B cell (primary cell): Measurements from ENCODE around the gene BEND3. TPM values are rescaled to one million over a fixed set of nuclear protein-coding genes. Genes with fewer than 3 reads are reported as not detected.

Experiments used
- ATAC-seq: fragments of 200-7000 bp; cut with Tn5 transposase; one replicate; pipeline ENCODE4 v1.10.0; 2021; ENCODE audit warnings: low read depth, mild to moderate bottlenecking, moderate number of reproducible peaks, moderate library complexity
- CTCF ChIA-PET: fragments of 350-600 bp; sonication (Branson Sonifier 250); formaldehyde crosslinking; loops from one replicate; lab custom pipeline; 2021; ENCODE audit warnings: antibody characterized with exemption, inconsistent platforms; lab: Charles Lee
- POLR2A ChIA-PET: fragments of 350-600 bp; sonication (Branson Sonifier 250); formaldehyde crosslinking; loops from one replicate; lab custom pipeline; 2021; ENCODE audit warnings: antibody characterized with exemption; lab: Charles Lee
- DNase-seq: peaks from one replicate; pipeline ENCODE4 v3.0.0; 2013
- H2AFZ ChIP-seq: 2 replicates; pipeline ENCODE4 v1.6.1; 2012; ENCODE audit warnings: mild to moderate bottlenecking, low read depth, low read length; ENCODE audit not compliant: insufficient read depth, poor library complexity, severe bottlenecking
- H3K27ac ChIP-seq, 2 donors: 1 replicate in 1 of 2; 2 replicates in 1 of 2; pipeline ENCODE4 v1.5.1; 2012 to 2013; ENCODE audit warnings: low read length in 2 of 2, mild to moderate bottlenecking in 2 of 2, moderate library complexity in 1 of 2
- H3K27me3 ChIP-seq, 4 experiments: fragments of 200-600 bp in 1 of 4; sonication (generic) in 1 of 4; replicated peaks in 1 of 4; 1 replicate in 2 of 4; 2 replicates in 2 of 4; pipeline versions ENCODE4 v1.6.1 to v1.7.0; 2013 to 2016; ENCODE audit warnings: low read length in 3 of 4, mild to moderate bottlenecking in 2 of 4, mixed read lengths in 1 of 4, moderate library complexity in 1 of 4; ENCODE audit not compliant: insufficient read depth in 4 of 4, control insufficient read depth in 3 of 4; ENCODE audit errors: control extremely low read depth in 1 of 4
- H3K36me3 ChIP-seq, 2 experiments: replicated peaks in 1 of 2; 1 replicate in 1 of 2; 2 replicates in 1 of 2; pipeline versions ENCODE4 v1.6.1 to v1.7.1; 2013; ENCODE audit warnings: low read length in 1 of 2; ENCODE audit not compliant: insufficient read depth in 2 of 2, control insufficient read depth in 1 of 2; ENCODE audit errors: control extremely low read depth in 1 of 2, extremely low read depth in 1 of 2
- H3K4me1 ChIP-seq, 2 donors: fragments of 200-600 bp in 1 of 2; sonication (generic) in 1 of 2; 1 replicate in 1 of 2; 2 replicates in 1 of 2; pipeline versions ENCODE4 v1.5.1 to v1.6.1; 2013 to 2017; ENCODE audit warnings: low read length in 2 of 2; ENCODE audit not compliant: control insufficient read depth in 2 of 2, insufficient read depth in 2 of 2
- H3K4me2 ChIP-seq: replicated peaks from 2 replicates; pipeline ENCODE3; 2012; ENCODE audit warnings: mild to moderate bottlenecking, low read depth, low read length; ENCODE audit not compliant: poor library complexity, severe bottlenecking
- H3K4me3 ChIP-seq, 5 experiments: fragments of 200-600 bp in 1 of 5; sonication (generic) in 1 of 5; 1 replicate in 3 of 5; 2 replicates in 2 of 5; pipeline versions ENCODE4 v1.5.1 to v1.7.0; 2011 to 2016; ENCODE audit warnings: low read length in 4 of 5, mild to moderate bottlenecking in 4 of 5, low read depth in 2 of 5, control low read depth in 1 of 5, moderate library complexity in 1 of 5; ENCODE audit not compliant: insufficient read depth in 1 of 5; ENCODE audit errors: control extremely low read depth in 1 of 5, extremely low read depth in 1 of 5
- H3K79me2 ChIP-seq: fragments of 200-600 bp; sonication (generic); one replicate; pipeline ENCODE4 v1.6.0; 2016; ENCODE audit warnings: low read length; ENCODE audit not compliant: control insufficient read depth, insufficient read depth
- H3K9ac ChIP-seq: fragments of 200-600 bp; sonication (generic); 2 replicates; pipeline ENCODE4 v1.6.1; 2017; ENCODE audit warnings: mild to moderate bottlenecking, low read length, moderate library complexity
- H3K9me3 ChIP-seq, 3 donors: one replicate each; pipeline versions ENCODE4 v1.6.1 to v1.7.1; 2013; ENCODE audit warnings: low read length in 2 of 3; ENCODE audit not compliant: control insufficient read depth in 2 of 3, insufficient read depth in 1 of 3; ENCODE audit errors: control extremely low read depth in 1 of 3
- H4K20me1 ChIP-seq: 2 replicates; pipeline ENCODE4 v1.6.0; 2012; ENCODE audit warnings: mild to moderate bottlenecking, low read length; ENCODE audit not compliant: insufficient read depth, control insufficient read depth, poor library complexity, severe bottlenecking
- H3K27ac Mint-ChIP-seq: one replicate; pipeline ENCODE4 v1.8.0; 2021; ENCODE audit warnings: mixed read lengths
- H3K27me3 Mint-ChIP-seq: one replicate; pipeline ENCODE4 v1.8.0; 2021; ENCODE audit warnings: mixed read lengths
- H3K4me1 Mint-ChIP-seq: one replicate; pipeline ENCODE4 v1.8.0; 2021; ENCODE audit warnings: mixed read lengths
- H3K4me3 Mint-ChIP-seq: one replicate; pipeline ENCODE4 v1.8.0; 2021; ENCODE audit warnings: mixed read lengths
- H3K9me3 Mint-ChIP-seq: one replicate; pipeline ENCODE4 v1.8.0; 2022; ENCODE audit warnings: mixed read lengths; ENCODE audit not compliant: insufficient read depth
- CTCF ChIP-seq: fragments of 200-600 bp; IDR thresholded peaks from one replicate; pipeline ENCODE4 v1.8.0; 2022; ENCODE audit warnings: antibody characterized with exemption, mild to moderate bottlenecking
- EZH2 ChIP-seq: IDR thresholded peaks from 2 replicates; pipeline ENCODE4 v1.6.1; 2012; ENCODE audit warnings: borderline replicate concordance, low read depth, mild to moderate bottlenecking, moderate library complexity, low read length; ENCODE audit not compliant: insufficient read depth, poor library complexity, severe bottlenecking
- WGBS: methylation state at CpG from one replicate; pipeline ENCODE4 v1.1.5; 2013; ENCODE audit warnings: missing lambda C conversion rate; ENCODE audit not compliant: insufficient coverage; 5-methylcytosine and 5-hydroxymethylcytosine counted together
- intact Hi-C: fragments of 100-400 bp; cut with micrococcal nuclease; formaldehyde crosslinking; loops from one replicate; pipeline ENCODE4 v1.10.0; 2022
- polyA plus RNA-seq: library from polyadenylated mRNA; depleted of rRNA; stranded (reverse); fragments of >200 nt; gene quantifications from 2 replicates; pipeline ENCODE4 v1.2.3, GENCODE V29; 2012
- total RNA-seq, 2 donors: library from RNA; stranded (reverse); fragments of 120-200 nt in 1 of 2; gene quantifications; 1 replicate in 1 of 2; 2 replicates in 1 of 2; pipeline versions ENCODE4 v1.2.3 to v1.2.4, GENCODE V29; 2013 to 2022

Gene BEND3
- total and polyA plus RNA-seq, 2 donors (not counting 1 experiment from before 2014, with no cell fraction given), result 0.78 to 2.0 TPM

- intact Hi-C loops, result no loop called here
- H3K4me2 ChIP-seq, result no peak overlapping the region
- no peak overlapping the region for H3K27ac ChIP-seq
- TF ChIP-seq EZH2 (no peak), CTCF (no peak)
- Mint-ChIP-seq H3K27me3 (no peaks in the 10 kb centered on the region), H3K27ac (no peak overlapping the region), H3K4me3 (no peak overlapping the region), H3K9me3 (no peaks in the 10 kb centered on the region), H3K4me1 (no peaks in the 10 kb centered on the region)
- no peaks in the 10 kb centered on the region for H4K20me1 ChIP-seq
- ATAC-seq, result no peak
- H3K79me2 ChIP-seq, result no peaks in the 10 kb centered on the region
- DNase-seq, result no peak
- H2AFZ ChIP-seq, result no peak overlapping the region
- H3K9ac ChIP-seq, result no peak overlapping the region
- ChIA-PET CTCF (no interaction called here), POLR2A (no interaction called here)
- WGBS, result 71% methylated on average over 3 of the region's 4 CpGs
- peaks cover 0 to 3% (median 0%) of the 10 kb centered on the region in 3 donors for H3K9me3 ChIP-seq
- H3K27me3 ChIP-seq, result no peaks in the 10 kb centered on the region
- no peaks in the 10 kb centered on the region for H3K4me1 ChIP-seq
- H3K4me3 ChIP-seq, result no peak overlapping the region
- peaks cover 0 to 2% of the 10 kb centered on the region in 2 experiments for H3K36me3 ChIP-seq
Observed at GRCh38 chr6:107079429-107079828, 35.9 kb downstream of the BEND3 start.

GRCh38 chr6:107077710-107078109 lies 37.6 kb downstream of the BEND3 start:
- CTCF ChIA-PET, result no interaction called here
- Histone ChIP-seq H3K36me3 (no peaks in the 10 kb centered on the region), H3K4me1 (no peaks in the 10 kb centered on the region), H3K79me2 (no peaks in the 10 kb centered on the region), H3K27ac (no peak overlapping the region), H4K20me1 (no peaks in the 10 kb centered on the region), H2AFZ (no peak overlapping the region), H3K27me3 (no peaks in the 10 kb centered on the region), H3K4me3 (no peak overlapping the region), H3K9ac (no peak overlapping the region), H3K4me2 (no peak overlapping the region), H3K9me3 (no peaks in the 10 kb centered on the region)
- H3K9me3 Mint-ChIP-seq, result no peaks in the 10 kb centered on the region
- no peak for ATAC-seq
- H3K4me1 Mint-ChIP-seq, result no peaks in the 10 kb centered on the region
- POLR2A ChIA-PET, result no interaction called here
- TF ChIP-seq CTCF, result no peak
- TF ChIP-seq EZH2, result no peak
- no peak overlapping the region for H3K27ac Mint-ChIP-seq
- 97% methylated on average over 6 of the region's 7 CpGs for WGBS
- no peaks in the 10 kb centered on the region for H3K27me3 Mint-ChIP-seq
- intact Hi-C loops, result no loop called here
- no peak for DNase-seq
- H3K4me3 Mint-ChIP-seq, result no peak overlapping the region
